GM12874 (cell line): Measurements from ENCODE around the gene TMCO6.

ENCODE experiments used
- CTCF ChIP-seq: IDR thresholded peaks from 2 replicates; pipeline ENCODE4 v1.5.1; 2011; ENCODE audit warnings: low read depth, mild to moderate bottlenecking, control low read depth, low read length, moderate library complexity; ENCODE audit not compliant: insufficient read depth

The TMCO6 gene

GRCh38 chr5:140673187-140673976 is 34.1 kb downstream of the TMCO6 start, which contains the start of gene DND1:
DND1 (minus strand) TSS chr5:140673576; CDS start chr5:140673542, 34 bp downstream.
- TF ChIP-seq CTCF: no peak

- TF ChIP-seq CTCF: no peak
These were observed 35.0 kb downstream of the TMCO6 start for GRCh38 chr5:140674211-140674610.

- no peak for TF ChIP-seq CTCF
These were observed 35.4 kb downstream of the TMCO6 start for GRCh38 chr5:140674629-140675028.

GRCh38 chr5:140677947-140678346 is 38.7 kb downstream of the TMCO6 start:
- TF ChIP-seq CTCF: no peak

- TF ChIP-seq CTCF: no peak
These were observed 39.7 kb downstream of the TMCO6 start for GRCh38 chr5:140678993-140679392.

- no peak for TF ChIP-seq CTCF
These were observed 51.2 kb downstream of the TMCO6 start for GRCh38 chr5:140690376-140690932.

- no peak for TF ChIP-seq CTCF
These were observed 52.0 kb downstream of the TMCO6 start, which contains the start of the genes HARS1 and HARS2 for GRCh38 chr5:140690941-140691924. HARS1 (minus strand) TSS chr5:140691370; CDS start chr5:140691304, 66 bp downstream. HARS2 (plus strand) TSS chr5:140691455; CDS start chr5:140691649, 194 bp downstream.
